Occipital lobe (tissue), 2 donors: ENCODE measurements around the gene NLRP6. TPM values are rescaled to one million over a fixed set of nuclear protein-coding genes. Genes with fewer than 3 reads are reported as not detected.
"Not testable (repeated sequence)": the region's sequence is repeated elsewhere in the genome, so short reads cannot be mapped to it uniquely, and the experiment has no call there.

Source experiments
- DNase-seq: peaks from one replicate; lab custom pipeline; 2025; lab: John Stamatoyannopoulos, UW
- total RNA-seq: library from RNA; depleted of rRNA; stranded (reverse); fragments of >200 nt; gene quantifications from one replicate; pipeline ENCODE4 v1.2.3, GENCODE V29; 2014

The NLRP6 gene
- total RNA-seq, 1 donor from 2014 or later: not detected

- no peak for DNase-seq
Measured at GRCh38 chr11:255816-256215, 22.4 kb upstream of the NLRP6 start.

- DNase-seq: no peak
Measured at GRCh38 chr11:256952-257737, 21.1 kb upstream of the NLRP6 start.

GRCh38 chr11:257766-258493 lies 20.3 kb upstream of the NLRP6 start:
- DNase-seq: no peak

DNA sequence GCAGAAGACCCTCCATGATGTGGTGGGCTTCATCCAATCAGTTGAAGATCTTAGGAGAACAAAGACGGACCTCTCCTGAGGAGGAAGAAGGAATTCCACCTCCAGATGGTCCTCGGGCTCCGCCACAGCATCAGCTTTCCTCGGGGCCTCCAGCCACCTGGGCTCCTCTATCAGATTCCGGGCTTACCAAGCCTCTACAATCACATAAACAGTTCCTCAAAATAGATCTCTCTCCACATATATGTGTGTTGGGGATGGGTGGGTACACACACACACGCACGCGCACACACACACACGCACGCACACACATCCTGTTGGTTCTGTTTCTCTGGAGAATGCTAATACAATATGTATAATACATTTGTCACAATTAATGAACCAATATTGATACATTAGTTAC lies 18.8 kb upstream of the NLRP6 start:
- DNase-seq: no peak

DNA sequence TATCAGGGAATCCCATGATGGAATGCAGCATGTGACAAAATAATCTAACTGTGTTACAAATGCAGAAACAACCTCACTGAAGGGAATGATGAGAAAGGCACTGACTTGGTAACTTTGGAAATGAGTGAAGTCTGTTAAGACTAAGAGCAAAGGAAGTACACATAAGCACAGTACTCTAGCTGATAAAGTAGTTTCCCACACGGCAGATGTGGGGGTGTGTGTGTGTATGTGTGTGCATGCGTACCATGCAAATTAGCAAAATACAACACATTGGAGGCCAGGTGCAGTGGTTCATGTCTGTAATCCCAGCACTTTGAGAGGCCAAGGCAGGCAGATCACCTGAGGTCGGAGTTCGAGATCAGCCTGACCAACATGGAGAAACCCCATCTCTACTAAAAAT lies 16.6 kb upstream of the NLRP6 start:
- DNase-seq: no peak

DNA sequence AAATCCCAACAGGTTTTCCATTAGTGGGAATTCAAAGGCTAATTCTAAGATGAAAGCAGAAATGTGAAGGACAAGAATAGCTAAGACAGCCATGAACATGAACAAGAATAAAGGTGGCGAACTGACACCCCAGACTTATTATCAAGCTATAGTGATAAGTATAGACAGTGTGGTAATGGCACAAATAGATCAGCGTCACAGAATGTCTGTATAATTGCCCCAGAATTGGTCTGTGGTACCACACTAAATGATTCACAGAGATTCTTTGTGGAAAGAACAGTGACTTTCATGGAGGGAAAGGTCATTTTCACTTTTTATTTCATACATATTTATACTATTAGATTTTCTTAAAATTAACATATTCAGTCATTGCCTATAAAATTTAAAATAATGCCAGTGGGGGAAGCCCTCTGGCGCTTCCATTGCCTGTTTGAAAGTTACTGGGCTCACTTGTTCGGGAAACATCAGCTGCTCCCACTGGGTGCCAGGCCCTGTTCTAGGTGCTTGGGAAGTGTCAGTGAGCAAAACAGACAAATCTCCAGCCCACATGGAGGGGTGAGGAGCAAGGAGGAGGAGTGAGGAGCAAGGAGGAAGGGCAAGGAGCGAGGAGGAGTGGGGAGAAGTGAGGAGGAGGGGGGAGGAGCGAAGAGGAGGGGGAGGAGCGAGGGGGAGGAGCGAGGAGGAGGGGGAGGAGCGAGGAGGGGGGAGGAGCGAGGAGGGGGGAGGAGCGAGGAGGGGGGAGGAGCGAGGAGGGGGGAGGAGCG lies 11.3 kb upstream of the NLRP6 start:
- DNase-seq: no peak

DNA sequence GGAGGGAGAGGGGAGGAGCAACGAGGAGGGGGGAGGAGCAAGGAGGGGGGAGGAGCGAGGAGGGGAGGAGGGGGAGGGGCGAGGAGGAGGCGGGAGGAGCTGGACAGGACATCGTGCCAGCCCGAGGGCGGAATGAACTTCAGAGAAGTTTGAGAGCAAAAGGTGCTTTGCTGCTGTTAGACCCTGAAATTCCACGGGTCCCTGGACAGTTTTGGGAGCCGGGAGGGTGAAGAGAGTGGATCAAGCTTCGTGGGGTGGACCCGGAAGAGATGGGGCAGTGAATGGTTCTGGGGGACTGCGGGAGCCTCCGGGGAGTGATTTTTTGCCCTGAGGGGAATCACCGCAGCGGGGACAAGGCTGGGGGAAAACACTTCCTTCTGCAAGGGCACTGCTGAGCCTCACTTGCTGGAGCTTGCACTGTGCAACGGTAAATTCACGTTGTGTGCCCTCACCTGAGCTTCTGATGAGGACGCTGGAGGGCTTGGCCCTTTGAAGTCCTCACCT lies 10.7 kb upstream of the NLRP6 start:
- DNase-seq: no peak

DNA sequence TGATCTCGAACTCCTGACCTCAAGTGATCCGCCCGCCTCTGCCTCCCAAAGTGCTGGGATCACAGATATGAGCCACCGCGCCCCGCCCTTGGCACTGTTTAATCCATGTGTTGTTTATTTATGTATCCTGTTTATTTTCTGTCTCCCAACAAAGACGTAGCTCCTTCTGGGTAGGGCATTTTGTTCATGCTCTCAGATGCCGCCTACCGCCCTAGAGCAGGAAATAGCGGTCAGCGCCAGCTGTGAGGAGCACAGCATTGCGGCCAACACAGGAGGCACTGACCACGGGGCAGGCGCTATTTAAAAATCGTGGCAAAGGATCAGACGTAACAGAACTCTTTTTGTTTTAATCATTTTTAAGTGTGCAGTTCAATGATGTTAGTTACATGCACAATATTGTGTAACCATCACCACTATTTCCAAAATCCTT lies 9.5 kb upstream of the NLRP6 start:
- not testable (repeated sequence) for DNase-seq

DNA sequence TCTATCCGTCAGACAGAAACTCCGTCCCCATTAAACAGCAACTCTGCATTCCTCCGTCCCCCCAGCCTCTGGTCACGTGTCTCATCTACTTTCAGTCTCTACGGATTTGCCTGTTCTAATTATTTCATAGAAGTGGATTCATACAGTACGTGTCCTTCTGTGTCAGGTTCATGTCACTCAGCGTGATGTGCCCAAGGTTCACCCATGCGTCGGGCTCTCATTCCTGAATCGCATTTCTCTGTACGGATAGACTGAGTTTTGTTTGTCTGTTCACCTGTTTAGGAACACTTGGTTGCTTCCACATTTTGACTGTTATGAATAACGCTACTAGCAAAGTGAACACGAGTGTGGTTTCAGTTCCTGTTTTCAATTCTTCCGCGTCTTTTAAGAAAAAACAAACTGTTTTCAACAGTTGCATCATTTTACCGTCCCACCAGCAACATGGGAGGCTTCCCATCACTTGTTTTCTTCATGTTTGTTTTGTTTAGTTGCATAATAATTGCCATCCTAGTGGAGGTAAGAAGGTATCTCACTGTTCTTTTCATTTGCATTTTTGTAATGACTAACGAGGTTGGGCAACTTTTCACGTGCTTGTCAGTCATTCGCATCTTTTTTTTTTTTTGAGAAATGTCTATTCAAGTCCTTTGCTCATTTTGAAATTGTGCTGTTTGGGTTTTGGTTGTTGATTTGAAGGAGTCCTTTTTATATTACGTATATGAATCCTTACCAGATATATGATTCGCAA lies 8.9 kb upstream of the NLRP6 start:
- DNase-seq: no peak

DNA sequence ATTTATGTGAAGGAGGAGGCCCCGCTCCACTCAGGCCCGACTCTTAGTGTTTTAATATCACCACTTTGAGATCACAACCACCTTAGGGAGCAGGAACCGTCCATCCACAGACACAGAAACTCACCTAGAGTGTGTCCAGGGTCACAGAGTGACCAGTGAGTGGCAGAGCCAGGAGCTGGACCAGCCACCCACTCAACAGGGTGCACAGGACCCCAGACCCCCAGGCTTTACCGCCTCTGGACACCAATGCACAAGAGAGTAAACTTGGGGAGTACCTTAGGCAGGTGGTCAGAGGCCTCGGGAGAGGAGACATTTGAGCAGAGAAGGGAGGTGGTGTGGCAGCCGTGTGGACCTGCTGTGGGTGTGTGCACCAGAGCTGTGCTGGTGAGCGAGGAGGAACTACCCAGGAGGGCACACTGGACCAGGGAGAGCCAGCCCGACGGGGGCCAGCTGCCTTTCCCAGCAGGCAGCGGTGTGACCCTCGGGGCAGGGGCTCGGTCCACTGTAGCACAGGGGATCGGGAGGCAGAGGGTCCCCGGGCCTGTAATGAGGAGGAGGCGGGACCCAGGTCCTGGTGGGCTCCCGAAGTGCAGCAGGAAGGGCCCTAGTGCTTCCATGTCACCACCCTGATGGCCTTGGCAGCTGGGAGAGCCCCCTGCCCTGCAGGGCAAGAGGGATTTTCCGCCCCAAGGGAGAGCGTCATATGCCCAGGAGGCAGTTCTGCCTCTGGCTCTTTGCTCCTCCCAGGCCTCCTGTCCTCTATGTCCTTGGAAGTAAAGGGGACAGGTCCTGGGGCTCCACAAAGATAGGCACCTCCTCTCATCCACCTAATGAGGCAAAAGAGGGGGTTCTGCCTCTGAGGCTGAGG lies 7.5 kb upstream of the NLRP6 start:
- no peak for DNase-seq

GRCh38 chr11:271319-271715 lies 6.9 kb upstream of the NLRP6 start:
- DNase-seq: no peak

DNA sequence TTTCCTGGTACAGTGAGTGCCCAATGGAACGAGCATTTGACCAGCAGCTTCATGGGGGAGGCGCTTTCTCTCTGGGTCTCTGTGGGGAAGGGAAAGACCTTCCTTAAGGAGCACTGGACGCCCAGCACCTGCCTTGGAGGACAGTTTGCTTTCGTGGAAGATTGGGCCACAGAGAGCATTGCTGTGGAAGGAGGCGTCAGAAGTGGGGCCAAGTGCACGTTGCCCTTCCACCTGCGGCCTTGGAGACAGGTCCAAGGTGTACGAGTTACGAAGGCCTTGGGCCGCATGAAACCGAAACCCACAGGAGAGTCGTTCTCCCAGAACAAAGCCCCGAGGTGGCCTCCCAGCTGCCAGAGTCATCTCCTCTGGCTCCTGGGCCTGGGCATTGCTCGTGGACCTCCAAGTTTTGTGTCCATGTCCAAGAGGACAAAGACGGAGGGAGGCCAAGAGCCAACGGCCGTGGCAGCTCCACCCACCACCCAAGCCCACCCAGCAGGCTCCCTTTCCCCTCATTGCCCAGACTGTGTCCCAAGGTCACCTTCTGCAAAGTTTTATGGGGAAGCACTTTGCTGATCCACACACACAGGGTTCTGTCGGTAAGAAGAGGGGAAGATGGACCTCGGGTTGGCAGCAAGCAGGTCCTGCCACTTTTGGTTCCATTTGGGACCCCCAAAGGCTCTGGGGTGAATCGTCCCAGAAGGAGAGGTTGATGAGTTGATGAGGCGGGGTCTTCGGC lies 5.8 kb upstream of the NLRP6 start:
- DNase-seq: no peak

GRCh38 chr11:272931-273198 lies 5.3 kb upstream of the NLRP6 start:
- DNase-seq: no peak

DNA sequence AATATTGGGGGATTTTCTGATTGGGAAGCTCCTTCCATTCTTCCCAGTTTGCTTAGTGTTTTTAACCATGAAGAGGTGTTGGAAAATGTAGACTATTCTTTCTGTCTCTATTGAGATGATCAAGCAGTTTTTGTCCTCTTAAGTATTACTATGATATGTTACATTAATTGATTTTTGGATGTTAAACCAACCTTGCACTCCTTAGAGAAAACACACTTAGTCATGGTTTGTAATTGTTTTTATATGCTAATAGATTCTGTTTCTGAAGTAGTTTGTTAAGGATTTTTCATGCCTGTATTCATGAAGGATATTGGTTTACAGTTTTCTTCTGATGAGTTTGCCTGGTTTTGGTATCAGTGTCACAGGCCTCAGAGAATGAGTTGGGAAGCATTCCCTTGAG lies 2.0 kb upstream of the NLRP6 start:
- no peak for DNase-seq

DNA sequence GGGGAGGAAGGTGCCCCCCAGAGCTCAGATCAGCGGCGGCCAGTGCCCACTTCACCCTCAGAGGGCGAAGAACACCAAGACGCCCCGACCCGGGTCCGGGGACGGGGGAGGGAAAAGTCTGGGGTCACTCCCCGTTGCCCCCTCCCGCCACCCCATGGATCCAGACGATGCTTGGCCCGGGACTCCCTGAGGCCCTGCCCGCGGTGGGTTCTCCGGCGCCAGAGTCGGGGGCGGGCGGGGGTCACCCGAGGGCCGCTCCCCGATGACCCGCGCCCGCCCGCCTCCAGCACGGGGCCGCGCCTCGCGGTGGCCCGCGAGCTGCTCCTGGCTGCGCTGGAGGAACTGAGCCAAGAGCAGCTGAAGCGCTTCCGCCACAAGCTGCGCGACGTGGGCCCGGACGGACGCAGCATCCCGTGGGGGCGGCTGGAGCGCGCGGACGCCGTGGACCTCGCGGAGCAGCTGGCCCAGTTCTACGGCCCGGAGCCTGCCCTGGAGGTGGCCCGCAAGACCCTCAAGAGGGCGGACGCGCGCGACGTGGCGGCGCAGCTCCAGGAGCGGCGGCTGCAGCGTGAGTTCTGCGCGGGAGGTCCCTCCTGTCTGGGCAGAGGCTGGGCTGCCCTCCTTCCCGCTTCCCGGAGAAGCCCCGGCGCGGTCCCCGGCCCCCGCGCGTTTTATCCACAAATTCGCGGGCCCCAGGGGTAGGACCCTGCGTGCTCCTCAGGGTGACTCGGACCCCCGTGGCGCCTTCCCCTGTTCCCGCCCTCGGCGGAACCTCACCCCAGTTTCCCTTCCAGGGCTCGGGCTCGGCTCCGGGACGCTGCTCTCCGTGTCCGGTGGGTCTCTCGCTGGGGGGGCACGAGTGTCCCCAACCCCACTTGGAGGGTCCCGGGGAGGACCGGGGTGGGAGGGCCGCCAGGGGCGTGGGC lies 1.1 kb downstream of the NLRP6 start:
- no peak for DNase-seq

GRCh38 chr11:279966-280705 lies 1.9 kb downstream of the NLRP6 start:
- DNase-seq: no peak

- DNase-seq: no peak
Measured at GRCh38 chr11:280706-281485, 2.7 kb downstream of the NLRP6 start.
